ENCODE data around the gene AVPR2.
A peak's percentile ranks its signal among the peaks of the same experiment; 100 is the strongest.

Gene AVPR2

GRCh38 chrX:153934762-153935325, 30.4 kb downstream of the AVPR2 start, which contains the start of gene NAA10:
Gene NAA10 (minus strand): TSS chrX:153935037. CDS start chrX:153934904, 133 bp downstream.
- peak; percentile 97 for DNase-seq (ENCODE audit: low spot score)
- in situ Hi-C loops (cut with MboI; ENCODE audit: low pct_unique_long_range_greater_than_20kb, low sequenced_read_pairs, unreplicated experiment): loop anchor here (25.0 kb wide), 1 partner anchor 973 kb away; no protein-coding TSS in a partner anchor
- no peak for TF ChIP-seq CTCF (IDR thresholded peaks at IDR 0.05; ENCODE audit: extremely low read depth, insufficient read depth, missing control alignments)

- TF ChIP-seq CTCF (IDR thresholded peaks at IDR 0.05; ENCODE audit: extremely low read depth, insufficient read depth, missing control alignments): no peak
- in situ Hi-C loops (cut with MboI; ENCODE audit: low pct_unique_long_range_greater_than_20kb, low sequenced_read_pairs, unreplicated experiment): loop anchor here (25.0 kb wide), 1 partner anchor 973 kb away; no protein-coding TSS in a partner anchor
- no peak for DNase-seq (ENCODE audit: low spot score)
These were observed 30.9 kb downstream of the AVPR2 start for GRCh38 chrX:153935326-153935851.

GRCh38 chrX:153937056-153937455, 32.6 kb downstream of the AVPR2 start:
- no peak for DNase-seq (ENCODE audit: low spot score)
- no peak for TF ChIP-seq CTCF (IDR thresholded peaks at IDR 0.05; ENCODE audit: extremely low read depth, insufficient read depth, missing control alignments)
- in situ Hi-C loops (cut with MboI; ENCODE audit: low pct_unique_long_range_greater_than_20kb, low sequenced_read_pairs, unreplicated experiment): loop anchor here (25.0 kb wide), 1 partner anchor 975 kb away; no protein-coding TSS in a partner anchor

- no peak for TF ChIP-seq CTCF (IDR thresholded peaks at IDR 0.05; ENCODE audit: extremely low read depth, insufficient read depth, missing control alignments)
- in situ Hi-C loops (cut with MboI; ENCODE audit: low pct_unique_long_range_greater_than_20kb, low sequenced_read_pairs, unreplicated experiment): loop anchor here (25.0 kb wide), 1 partner anchor 976 kb away; no protein-coding TSS in a partner anchor
- no peak for DNase-seq (ENCODE audit: low spot score)
These were observed 33.8 kb downstream of the AVPR2 start for GRCh38 chrX:153938226-153938786.

- in situ Hi-C loops (cut with MboI; ENCODE audit: low pct_unique_long_range_greater_than_20kb, low sequenced_read_pairs, unreplicated experiment): loop anchor here (25.0 kb wide), 1 partner anchor 977 kb away; no protein-coding TSS in a partner anchor
- DNase-seq (ENCODE audit: low spot score): no peak
- TF ChIP-seq CTCF (IDR thresholded peaks at IDR 0.05; ENCODE audit: extremely low read depth, insufficient read depth, missing control alignments): no peak
These were observed 35.1 kb downstream of the AVPR2 start for GRCh38 chrX:153939573-153939972.

- DNase-seq (ENCODE audit: low spot score): no peak
- TF ChIP-seq CTCF (IDR thresholded peaks at IDR 0.05; ENCODE audit: extremely low read depth, insufficient read depth, missing control alignments): no peak
- in situ Hi-C loops (cut with MboI; ENCODE audit: low pct_unique_long_range_greater_than_20kb, low sequenced_read_pairs, unreplicated experiment): loop anchor here (10.0 to 25.0 kb wide), 2 partner anchors 187 to 979 kb away; no protein-coding TSS in a partner anchor
These were observed 37.1 kb downstream of the AVPR2 start for GRCh38 chrX:153941336-153942252.

Measured in GM13977 (cell line).